HepG2 (cell line): ENCODE results near the gene KREMEN1. TPM values are rescaled to one million over a fixed set of nuclear protein-coding genes. Genes with fewer than 3 reads are reported as not detected.
A peak's percentile ranks its signal among the peaks of the same experiment; 100 is the strongest.

Source experiments
- AKAP8 ChIP-seq: sonication (generic); formaldehyde crosslinking; IDR thresholded peaks from 2 replicates; pipeline ENCODE4 v1.5.1; 2020; ENCODE audit warnings: mild to moderate bottlenecking, missing genetic modification reagents
- CBX1 ChIP-seq: IDR thresholded peaks from one replicate; pipeline ENCODE4 v1.6.1; 2016; ENCODE audit warnings: antibody characterized with exemption, low read depth
- CREB1 ChIP-seq, 2 experiments: fragments of 450-650 bp in 1 of 2; IDR thresholded peaks; 2 replicates each; pipeline ENCODE4 v1.6.1; 2016 to 2017; ENCODE audit warnings: control low read depth in 1 of 2, mild to moderate bottlenecking in 1 of 2, missing compliant biosample characterization in 1 of 2, missing genetic modification characterization in 1 of 2
- CSRNP1 ChIP-seq: sonication (generic); formaldehyde crosslinking; IDR thresholded peaks from 2 replicates; pipeline ENCODE4 v1.8.1; 2023; ENCODE audit warnings: mild to moderate bottlenecking, missing genetic modification reagents
- CTCF ChIP-seq: sonication (generic); formaldehyde crosslinking; IDR thresholded peaks from 2 replicates; pipeline ENCODE4 v1.5.0; 2020; ENCODE audit warnings: mild to moderate bottlenecking, missing genetic modification reagents, moderate library complexity
- GATAD2A ChIP-seq: IDR thresholded peaks from 2 replicates; pipeline ENCODE4 v1.6.1; 2016
- KIAA2018 ChIP-seq: sonication (generic); formaldehyde crosslinking; IDR thresholded peaks from 2 replicates; pipeline ENCODE4 v1.5.0; 2020; ENCODE audit warnings: mild to moderate bottlenecking, missing genetic modification reagents, borderline replicate concordance
- REL ChIP-seq: sonication (generic); formaldehyde crosslinking; conservative IDR thresholded peaks from 2 replicates; pipeline ENCODE4 v1.8.0; 2022; ENCODE audit warnings: mild to moderate bottlenecking, missing genetic modification reagents, moderate library complexity
- SMC3 ChIP-seq: IDR thresholded peaks from 2 replicates; pipeline ENCODE4 v1.6.1; 2011; ENCODE audit warnings: low read length, improper control_type of control experiment
- STAG1 ChIP-seq: sonication (generic); formaldehyde crosslinking; IDR thresholded peaks from 2 replicates; pipeline ENCODE4 v1.4.0; 2020; ENCODE audit warnings: missing genetic modification reagents
- ZNF550 ChIP-seq: sonication (generic); formaldehyde crosslinking; IDR thresholded peaks from 2 replicates; pipeline ENCODE4 v1.4.0; 2020; ENCODE audit warnings: mild to moderate bottlenecking, missing genetic modification reagents, borderline replicate concordance
- ZNF564 ChIP-seq: sonication (generic); formaldehyde crosslinking; IDR thresholded peaks from 2 replicates; pipeline ENCODE4 v1.8.1; 2023; ENCODE audit warnings: mild to moderate bottlenecking, missing genetic modification reagents
- ZSCAN5A ChIP-seq: sonication (generic); formaldehyde crosslinking; IDR thresholded peaks from 2 replicates; pipeline ENCODE4 v1.8.0; 2022; ENCODE audit warnings: mild to moderate bottlenecking, missing genetic modification reagents, borderline replicate concordance
- ZXDC ChIP-seq: sonication (generic); formaldehyde crosslinking; IDR thresholded peaks from 2 replicates; pipeline ENCODE4 v1.5.0; 2020; ENCODE audit warnings: mild to moderate bottlenecking, missing genetic modification reagents
- polyA plus RNA-seq, 8 experiments: library from polyadenylated mRNA; depleted of rRNA in 3 of 8; stranded (reverse) in 7 of 8; unstranded in 1 of 8; fragments of >200 nt; fragmentation: Illumina TruSeq in 4 of 8; extraction: Trizol in 4 of 8; gene quantifications; 2 replicates each; pipeline versions ENCODE4 v1.2.1 to v1.2.3, GENCODE V29; 2011 to 2016; ENCODE audit warnings: low read depth in 4 of 8, missing spikeins in 1 of 8, mixed read lengths in 1 of 8; ENCODE audit not compliant: insufficient read depth in 1 of 8
- total RNA-seq, 5 experiments: library from RNA; depleted of rRNA; stranded (reverse); fragments of >200 nt; fragmentation: Illumina TruSeq; extraction: Trizol; gene quantifications; 2 replicates each; pipeline ENCODE4 v1.2.3, GENCODE V29; 2016; ENCODE audit warnings: low read depth in 1 of 5

KREMEN1 gene
- total and polyA plus RNA-seq, 2 of the 13 experiments (the other 11 are each of a cell fraction or from before 2014, with no cell fraction given): 9.8 to 13.8 TPM

GRCh38 chr22:29112121-29112520, 39.3 kb downstream of the KREMEN1 start (continued):
- TF ChIP-seq ZXDC (CRISPR knock-in tag): no peak
- TF ChIP-seq ZNF564 (CRISPR knock-in tag): no peak
- peak; percentile 52 for TF ChIP-seq STAG1 (CRISPR knock-in tag)
- TF ChIP-seq KIAA2018 (CRISPR knock-in tag): no peak
- TF ChIP-seq CBX1: no peak
- TF ChIP-seq ZSCAN5A (CRISPR knock-in tag): no peak
- TF ChIP-seq CTCF (CRISPR knock-in tag): peak; percentile 42
- TF ChIP-seq AKAP8 (CRISPR knock-in tag): no peak
- TF ChIP-seq SMC3: 0 out of 2 replicates have a peak, but pooled peaks have one; percentile 2
- TF ChIP-seq GATAD2A (CRISPR knock-in tag): no peak
- no peak for TF ChIP-seq CREB1 (IDR thresholded peaks at IDR 0.05)
- TF ChIP-seq CREB1 (CRISPR knock-in tag; IDR thresholded peaks at IDR 0.05): no peak
- TF ChIP-seq ZNF550 (CRISPR knock-in tag): no peak
- no peak for TF ChIP-seq REL (CRISPR knock-in tag)
- no peak for TF ChIP-seq CSRNP1 (CRISPR knock-in tag)
